Right atrium auricular region (tissue), 2 donors: Measurements from ENCODE around the gene COMP. TPM values are rescaled to one million over a fixed set of nuclear protein-coding genes. Genes with fewer than 3 reads are reported as not detected.

Source experiments
- DNase-seq: peaks from one replicate; pipeline ENCODE4 v3.0.0-alpha.2; 2019; ENCODE audit warnings: low spot score
- H3K27ac ChIP-seq, 2 donors: fragments of 200-600 bp; sonication (generic); 1 replicate in 1 of 2; 2 replicates in 1 of 2; pipeline ENCODE4 v1.5.1; 2016 to 2019
- H3K27me3 ChIP-seq, 2 donors: fragments of 200-600 bp; sonication (generic); one replicate each; pipeline versions ENCODE4 v1.5.1 to v1.6.0; 2017 to 2019
- H3K36me3 ChIP-seq: fragments of 200-600 bp; sonication (generic); one replicate; pipeline ENCODE4 v1.5.1; 2016
- H3K4me1 ChIP-seq, 2 donors: fragments of 200-600 bp; sonication (generic); one replicate each; pipeline versions ENCODE4 v1.5.1 to v1.6.0; 2017 to 2019
- H3K4me3 ChIP-seq, 2 donors: fragments of 200-600 bp; sonication (generic); 1 replicate in 1 of 2; 2 replicates in 1 of 2; pipeline ENCODE4 v1.5.1; 2017 to 2019; ENCODE audit warnings: mild to moderate bottlenecking in 1 of 2, moderate library complexity in 1 of 2
- H3K9me3 ChIP-seq, 2 donors: fragments of 200-600 bp; sonication (generic); one replicate each; pipeline ENCODE4 v1.5.1; 2019
- CTCF ChIP-seq, 2 donors: fragments of 200-600 bp; sonication (generic); IDR thresholded peaks; one replicate each; pipeline ENCODE4 v1.5.1; 2019; ENCODE audit warnings: antibody characterized with exemption in 2 of 2
- total RNA-seq, 2 donors: library from RNA; depleted of rRNA; stranded (reverse); fragments of >200 nt; gene quantifications; one replicate each; pipeline ENCODE4 v1.1.0, GENCODE V29; 2016

The COMP gene
- total RNA-seq, 2 donors from 2014 or later: 7.8 to 12.5 TPM

- Histone ChIP-seq H3K4me3 (no peak overlapping the region), H3K4me1 (peaks cover 0 to 11% of the 10 kb centered on the region in 2 donors), H3K9me3 (no peaks in the 10 kb centered on the region), H3K27ac (no peak overlapping the region), H3K27me3 (no peaks in the 10 kb centered on the region), H3K36me3 (peaks cover 8% of the 10 kb centered on the region)
- TF ChIP-seq CTCF (IDR thresholded peaks at IDR 0.05): no peak
- no peak for DNase-seq
Observed at GRCh38 chr19:18756896-18757295, 34.2 kb downstream of the COMP start.

GRCh38 chr19:18754501-18754900, 36.6 kb downstream of the COMP start:
- H3K4me3 ChIP-seq: no peak overlapping the region
- DNase-seq: no peak
- H3K27ac ChIP-seq: no peak overlapping the region
- peaks cover 15% of the 10 kb centered on the region for H3K36me3 ChIP-seq
- H3K4me1 ChIP-seq: no peaks in the 10 kb centered on the region
- no peaks in the 10 kb centered on the region for H3K9me3 ChIP-seq
- H3K27me3 ChIP-seq: no peaks in the 10 kb centered on the region
- TF ChIP-seq CTCF (IDR thresholded peaks at IDR 0.05): no peak

- Histone ChIP-seq H3K9me3 (no peaks in the 10 kb centered on the region), H3K27me3 (no peaks in the 10 kb centered on the region), H3K36me3 (peaks cover 15% of the 10 kb centered on the region), H3K4me1 (peaks cover 0 to under 1% of the 10 kb centered on the region in 2 donors), H3K27ac (no peak overlapping the region), H3K4me3 (no peak overlapping the region)
- no peak for TF ChIP-seq CTCF (IDR thresholded peaks at IDR 0.05)
- DNase-seq: no peak
Observed at GRCh38 chr19:18751571-18751970, 39.5 kb downstream of the COMP start.

GRCh38 chr19:18750295-18750970, 40.7 kb downstream of the COMP start:
- Histone ChIP-seq H3K36me3 (peaks cover 15% of the 10 kb centered on the region), H3K27me3 (no peaks in the 10 kb centered on the region), H3K27ac (no peak overlapping the region), H3K4me1 (peaks cover 0 to 5% of the 10 kb centered on the region in 2 donors), H3K9me3 (no peaks in the 10 kb centered on the region), H3K4me3 (no peak overlapping the region)
- no peak for TF ChIP-seq CTCF (IDR thresholded peaks at IDR 0.05)
- no peak for DNase-seq

- Histone ChIP-seq H3K27me3 (no peaks in the 10 kb centered on the region), H3K4me1 (peaks cover 0 to 5% of the 10 kb centered on the region in 2 donors), H3K9me3 (no peaks in the 10 kb centered on the region), H3K36me3 (peaks cover 15% of the 10 kb centered on the region), H3K27ac (no peak overlapping the region), H3K4me3 (no peak overlapping the region)
- no peak for TF ChIP-seq CTCF (IDR thresholded peaks at IDR 0.05)
- no peak for DNase-seq
Observed at GRCh38 chr19:18749362-18750231, 41.5 kb downstream of the COMP start.
